IMR-90 (cell line): ENCODE measurements around the gene SFXN2. TPM values are rescaled to one million over a fixed set of nuclear protein-coding genes. Genes with fewer than 3 reads are reported as not detected.

ENCODE experiments used
- ATAC-seq: fragments of 200-7000 bp; cut with Tn5 transposase; 2 replicates; pipeline ENCODE4 v1.9.1; 2020; ENCODE audit warnings: low read depth, mild to moderate bottlenecking, moderate library complexity
- BruUV-seq: library from RNA; stranded (reverse); fragments of 400-500 nt; replicated peaks from 2 replicates; lab custom pipeline; 2021; lab: Mats Ljungman, UMichigan
- CTCF ChIA-PET: fragments of 300-600 bp; formaldehyde crosslinking; extraction: SDS; loops from one replicate; lab custom pipeline; 2021; ENCODE audit warnings: antibody characterized with exemption; lab: Yijun Ruan, JAX
- POLR2A ChIA-PET: fragments of 300-600 bp; sonication (Branson Sonifier 250); formaldehyde crosslinking; loops from one replicate; lab custom pipeline; 2022; ENCODE audit warnings: antibody characterized with exemption; ENCODE audit not compliant: unreplicated experiment; lab: Charles Lee
- DNase-seq: peaks from one replicate; pipeline ENCODE4 v3.0.0; 2013
- H2AFZ ChIP-seq: replicated peaks from 2 replicates; pipeline ENCODE3; 2013; ENCODE audit warnings: low read length, mild to moderate bottlenecking; ENCODE audit not compliant: poor library complexity
- H2AK5ac ChIP-seq: 2 replicates; pipeline ENCODE4 v1.6.1; 2013; ENCODE audit warnings: low read depth, low read length, inconsistent platforms
- H2AK9ac ChIP-seq: replicated peaks from 2 replicates; pipeline ENCODE3; 2013; ENCODE audit warnings: mild to moderate bottlenecking, low read depth, low read length, moderate library complexity; ENCODE audit not compliant: poor library complexity
- H2BK120ac ChIP-seq: 2 replicates; pipeline ENCODE4 v1.6.1; 2013; ENCODE audit warnings: low read depth, low read length, inconsistent platforms
- H2BK15ac ChIP-seq: 3 replicates; pipeline ENCODE4 v1.6.1; 2013; ENCODE audit warnings: low read depth, low read length, inconsistent platforms
- H2BK20ac ChIP-seq: 2 replicates; pipeline ENCODE4 v1.6.1; 2013; ENCODE audit warnings: low read depth, mild to moderate bottlenecking, inconsistent platforms, low read length, moderate library complexity
- H2BK5ac ChIP-seq: 2 replicates; pipeline ENCODE4 v1.6.1; 2013; ENCODE audit warnings: mild to moderate bottlenecking, low read depth, low read length, inconsistent platforms; ENCODE audit not compliant: poor library complexity, severe bottlenecking
- H3K14ac ChIP-seq: replicated peaks from 2 replicates; pipeline ENCODE4 v1.6.1; 2013; ENCODE audit warnings: low read depth, low read length, inconsistent platforms
- H3K18ac ChIP-seq: 2 replicates; pipeline ENCODE4 v1.6.1; 2013; ENCODE audit warnings: low read depth, low read length, control low read depth
- H3K23ac ChIP-seq: 2 replicates; pipeline ENCODE4 v1.6.1; 2013; ENCODE audit warnings: low read depth, low read length, inconsistent platforms
- H3K27ac ChIP-seq: 2 replicates; pipeline ENCODE4 v1.5.1; 2013; ENCODE audit warnings: mild to moderate bottlenecking, control low read depth, low read length; ENCODE audit not compliant: insufficient read depth
- H3K27me3 ChIP-seq: 2 replicates; pipeline ENCODE4 v1.6.1; 2013; ENCODE audit warnings: low read length; ENCODE audit not compliant: control insufficient read depth, insufficient read depth
- H3K36me3 ChIP-seq: 2 replicates; pipeline ENCODE4 v1.6.1; 2013; ENCODE audit warnings: low read length, mixed read lengths; ENCODE audit not compliant: control insufficient read depth, insufficient read depth
- H3K4ac ChIP-seq: 2 replicates; pipeline ENCODE4 v1.6.1; 2013; ENCODE audit warnings: low read depth, low read length, inconsistent platforms
- H3K4me1 ChIP-seq: 2 replicates; pipeline ENCODE4 v1.6.1; 2013; ENCODE audit warnings: low read length, mixed read lengths; ENCODE audit not compliant: control insufficient read depth, insufficient read depth
- H3K4me2 ChIP-seq: 2 replicates; pipeline ENCODE4 v1.6.1; 2013; ENCODE audit warnings: low read depth, mild to moderate bottlenecking, control low read depth, low read length, moderate library complexity
- H3K4me3 ChIP-seq: 2 replicates; pipeline ENCODE4 v1.5.1; 2013; ENCODE audit warnings: low read depth, mild to moderate bottlenecking, control low read depth, low read length, moderate library complexity; ENCODE audit not compliant: insufficient read depth
- H3K56ac ChIP-seq: 2 replicates; pipeline ENCODE4 v1.6.1; 2013; ENCODE audit warnings: low read length, inconsistent platforms; ENCODE audit not compliant: insufficient read depth; ENCODE audit errors: extremely low read depth
- H3K79me1 ChIP-seq, 2 experiments: 2 replicates each; pipeline ENCODE4 v1.6.1; 2013; ENCODE audit warnings: low read length in 2 of 2, inconsistent platforms in 1 of 2, low read depth in 1 of 2
- H3K9ac ChIP-seq: 2 replicates; pipeline ENCODE4 v1.6.1; 2013; ENCODE audit warnings: low read depth, low read length, control low read depth
- H3K9me1 ChIP-seq: 2 replicates; pipeline ENCODE4 v1.6.1; 2013; ENCODE audit warnings: low read length, inconsistent platforms; ENCODE audit not compliant: insufficient read depth
- H3K9me3 ChIP-seq: 2 replicates; pipeline ENCODE4 v1.6.1; 2013; ENCODE audit warnings: low read length; ENCODE audit not compliant: control insufficient read depth, insufficient read depth
- H4K20me1 ChIP-seq: 2 replicates; pipeline ENCODE4 v1.6.1; 2013; ENCODE audit warnings: low read length, inconsistent platforms; ENCODE audit not compliant: insufficient read depth
- H4K5ac ChIP-seq: 2 replicates; pipeline ENCODE4 v1.6.1; 2013; ENCODE audit warnings: mild to moderate bottlenecking, low read depth, low read length, control low read depth
- H4K8ac ChIP-seq, 2 experiments: 2 replicates each; pipeline ENCODE4 v1.6.1; 2013; ENCODE audit warnings: low read depth in 2 of 2, low read length in 2 of 2, control low read depth in 1 of 2, inconsistent platforms in 1 of 2
- H4K91ac ChIP-seq: 2 replicates; pipeline ENCODE4 v1.6.1; 2013; ENCODE audit warnings: low read depth, low read length, inconsistent platforms; ENCODE audit not compliant: insufficient read depth
- CEBPB ChIP-seq: IDR thresholded peaks from 2 replicates; pipeline ENCODE4 v1.6.1; 2012; ENCODE audit warnings: low read depth, low read length, improper control_type of control experiment
- MXI1 ChIP-seq: IDR thresholded peaks from 2 replicates; pipeline ENCODE4 v1.6.1; 2012; ENCODE audit warnings: low read depth, mild to moderate bottlenecking, low read length, moderate library complexity, borderline replicate concordance
- WGBS, 2 experiments: methylation state at CpG; one replicate each; pipeline versions ENCODE4 v1.1.5 to v1.1.7; 2013; ENCODE audit warnings: missing lambda C conversion rate in 2 of 2; ENCODE audit not compliant: insufficient read length in 1 of 2; ENCODE audit errors: extremely low coverage in 2 of 2; 5-methylcytosine and 5-hydroxymethylcytosine counted together
- dilution Hi-C: fragments of 300-500 bp; cut with HindIII; formaldehyde crosslinking; loops from one replicate; pipeline ENCODE4 v1.14.3; 2018; ENCODE audit warnings: low sequenced_read_pairs; ENCODE audit not compliant: unreplicated experiment
- in situ Hi-C: fragments of 300-500 bp; cut with MboI; formaldehyde crosslinking; loops from 3 replicates; pipeline ENCODE4 v1.14.3; 2019; ENCODE audit warnings: low sequenced_read_pairs, inconsistent platforms, mixed read lengths
- intact Hi-C: fragments of 100-400 bp; cut with micrococcal nuclease; formaldehyde crosslinking; loops from 2 replicates; pipeline ENCODE4 v1.10.0; 2022
- polyA plus RNA-seq, 3 experiments: library from polyadenylated mRNA; depleted of rRNA; stranded (reverse); fragments of >200 nt; gene quantifications; 2 replicates each; pipeline ENCODE4 v1.2.3, GENCODE V29; 2012; ENCODE audit warnings: low replicate concordance in 1 of 3
- total RNA-seq: library from RNA; depleted of rRNA; stranded (reverse); fragments of >200 nt; gene quantifications from 2 replicates; pipeline ENCODE4 v1.2.3, GENCODE V29; 2012
- TF ChIP-seq, protein P1 (sequence below): fragments of 150-350 bp; IDR thresholded peaks from 2 replicates; pipeline ENCODE4 v1.6.1; 2017; ENCODE audit warnings: mild to moderate bottlenecking, antibody characterized with exemption, low read length, low read depth

SFXN2 gene
- total and polyA plus RNA-seq, 2 of the 4 experiments (the other 2 are of a cell fraction), result 6.9 to 11.7 TPM

DNA sequence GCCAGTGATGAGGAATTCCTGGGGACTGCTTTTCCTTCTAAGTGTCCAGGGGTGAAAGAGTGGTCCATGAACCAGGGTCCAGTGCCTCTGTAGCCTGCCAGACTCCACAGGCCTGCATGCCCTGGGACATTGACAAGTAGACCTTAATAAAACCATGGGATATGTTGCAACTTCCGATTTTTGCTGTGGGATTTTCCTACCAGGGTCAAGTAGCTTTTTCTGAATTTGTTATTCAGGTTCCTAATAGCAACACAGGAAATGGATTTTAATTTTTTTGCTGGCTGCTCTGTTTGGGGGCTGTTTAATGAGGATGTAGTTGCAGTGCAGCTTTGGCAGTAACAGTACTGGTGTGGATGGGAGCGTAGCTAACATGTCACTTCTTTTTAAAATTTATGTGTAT is 71.4 kb downstream of the SFXN2 start:
- H4K5ac ChIP-seq, result no peak overlapping the region
- H3K4ac ChIP-seq, result no peak overlapping the region
- no peak overlapping the region for H2BK15ac ChIP-seq
- no peak overlapping the region for H3K9ac ChIP-seq
- no peak overlapping the region for H2BK120ac ChIP-seq
- WGBS, 2 experiments, result no CpG with 5 or more reads among the region's 2 CpGs
- no peak overlapping the region for H4K91ac ChIP-seq
- H3K18ac ChIP-seq, result no peak overlapping the region
- no peak overlapping the region for H2AK5ac ChIP-seq
- CTCF ChIA-PET, result no interaction called here
- H2AFZ ChIP-seq, result no peak overlapping the region
- no peak overlapping the region for H3K14ac ChIP-seq
- dilution Hi-C loops, result no loop called here
- H3K79me1 ChIP-seq, result peaks cover 42 to 48% of the 10 kb centered on the region in 2 experiments
- peaks cover 2% of the 10 kb centered on the region; the same call in 1 of the 2 replicates for H3K36me3 ChIP-seq
- TF ChIP-seq CEBPB (0 out of 2 replicates have a peak, but pooled peaks have one; percentile 34), MXI1 (no peak)
- TF ChIP-seq, protein P1, sequence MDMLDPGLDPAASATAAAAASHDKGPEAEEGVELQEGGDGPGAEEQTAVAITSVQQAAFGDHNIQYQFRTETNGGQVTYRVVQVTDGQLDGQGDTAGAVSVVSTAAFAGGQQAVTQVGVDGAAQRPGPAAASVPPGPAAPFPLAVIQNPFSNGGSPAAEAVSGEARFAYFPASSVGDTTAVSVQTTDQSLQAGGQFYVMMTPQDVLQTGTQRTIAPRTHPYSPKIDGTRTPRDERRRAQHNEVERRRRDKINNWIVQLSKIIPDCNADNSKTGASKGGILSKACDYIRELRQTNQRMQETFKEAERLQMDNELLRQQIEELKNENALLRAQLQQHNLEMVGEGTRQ, result no peak
- H3K9me1 ChIP-seq, result peaks cover 14% of the 10 kb centered on the region
- in situ Hi-C loops, result no loop called here
- H4K20me1 ChIP-seq, result peaks cover 75% of the 10 kb centered on the region
- H3K4me1 ChIP-seq, result peaks cover 16% of the 10 kb centered on the region
- H4K8ac ChIP-seq, result no peak overlapping the region
- BruUV-seq, result no TSS peak
- H2BK5ac ChIP-seq, result no peak overlapping the region
- H3K27me3 ChIP-seq, result peaks cover 3% of the 10 kb centered on the region; the same call in 1 of the 2 replicates
- ATAC-seq (no peak), DNase-seq (peak; percentile 23)
- no peak overlapping the region for H3K4me2 ChIP-seq
- no peak overlapping the region for H2BK20ac ChIP-seq
- H2AK9ac ChIP-seq, result no peak overlapping the region
- H3K27ac ChIP-seq, result no peak overlapping the region
- POLR2A ChIA-PET, result no interaction called here
- no peak overlapping the region for H3K23ac ChIP-seq
- H3K4me3 ChIP-seq, result no peak overlapping the region
- intact Hi-C loops, result no loop called here
- H3K56ac ChIP-seq, result no peak overlapping the region
- no peaks in the 10 kb centered on the region for H3K9me3 ChIP-seq
